ENCODE results near the gene NDUFA13.

The NDUFA13 gene

DNA sequence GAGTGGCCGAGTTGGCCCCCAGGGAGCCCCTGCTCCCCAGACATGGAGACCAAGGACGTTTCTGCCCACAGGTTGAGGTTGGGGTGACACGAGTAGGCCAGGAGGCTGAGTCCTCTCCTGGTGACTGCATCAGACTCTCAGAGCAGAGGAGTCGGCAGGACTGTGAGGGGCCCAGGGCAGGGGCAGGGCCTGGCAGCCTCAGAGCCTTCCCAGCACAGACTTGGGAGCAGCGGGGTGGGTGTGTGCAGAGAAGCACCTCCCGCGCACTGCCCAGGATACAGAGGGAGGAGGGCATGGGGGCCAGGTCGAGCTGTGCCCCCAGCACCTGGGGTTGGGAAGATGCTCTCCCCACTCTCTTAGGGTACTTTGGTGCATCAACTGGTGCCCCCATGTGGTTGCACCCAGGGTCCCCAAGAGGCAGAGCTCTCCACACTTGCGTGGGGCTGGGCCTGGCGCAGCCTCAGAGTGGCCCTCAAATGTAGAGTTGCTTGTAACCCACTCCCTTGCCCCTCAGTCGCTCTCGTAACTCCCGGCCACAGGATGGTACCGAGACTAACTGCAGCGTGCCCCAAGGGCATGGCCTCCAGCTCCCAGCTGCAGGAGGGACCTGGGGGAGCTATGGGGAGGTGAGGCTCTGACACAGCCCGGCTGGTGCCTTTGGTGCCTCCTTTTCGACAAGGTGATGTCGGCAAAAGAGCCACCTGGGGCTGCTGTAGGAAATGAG, 16.6 kb upstream of the NDUFA13 start:
- Mint-ChIP-seq H3K27me3 (no peaks in the 10 kb centered on the region), H3K4me3 (no peak overlapping the region), H3K9me3 (no peaks in the 10 kb centered on the region), H3K4me1 (ENCODE audit: low read depth) (no peaks in the 10 kb centered on the region), H3K36me3 (ENCODE audit: low read depth) (peaks cover 46% of the 10 kb centered on the region), H3K27ac (no peak overlapping the region)

DNA sequence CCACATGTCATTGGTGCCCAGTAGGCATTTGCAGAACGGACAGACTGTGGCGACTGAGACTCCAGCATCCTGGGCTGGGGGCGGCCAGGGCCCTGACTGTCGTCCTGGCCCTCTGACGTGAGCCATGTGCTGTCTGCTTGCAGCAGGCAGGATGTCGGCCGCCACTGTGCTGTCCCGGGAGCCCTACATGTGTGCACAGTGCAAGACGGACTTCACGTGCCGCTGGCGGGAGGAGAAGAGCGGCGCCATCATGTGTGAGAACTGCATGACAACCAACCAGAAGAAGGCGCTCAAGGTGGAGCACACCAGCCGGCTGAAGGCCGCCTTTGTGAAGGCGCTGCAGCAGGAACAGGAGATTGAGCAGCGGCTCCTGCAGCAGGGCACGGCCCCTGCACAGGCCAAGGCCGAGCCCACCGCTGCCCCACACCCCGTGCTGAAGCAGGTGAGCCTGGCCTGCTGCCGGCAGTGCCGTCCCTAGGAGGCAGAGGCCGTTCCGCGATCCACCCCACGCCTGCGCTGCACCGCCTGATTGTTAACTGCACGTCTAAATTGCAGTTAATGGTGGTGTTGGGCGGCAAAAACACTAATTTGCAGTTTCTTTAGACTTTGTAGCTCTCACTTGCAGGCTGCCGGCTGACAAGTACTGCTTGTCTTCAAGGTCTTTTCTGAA, 14.9 kb upstream of the NDUFA13 start:
- Mint-ChIP-seq H3K36me3 (ENCODE audit: low read depth) (peaks cover 40% of the 10 kb centered on the region), H3K9me3 (no peaks in the 10 kb centered on the region), H3K4me1 (ENCODE audit: low read depth) (no peaks in the 10 kb centered on the region), H3K27me3 (no peaks in the 10 kb centered on the region), H3K27ac (no peak overlapping the region), H3K4me3 (no peak overlapping the region)

DNA sequence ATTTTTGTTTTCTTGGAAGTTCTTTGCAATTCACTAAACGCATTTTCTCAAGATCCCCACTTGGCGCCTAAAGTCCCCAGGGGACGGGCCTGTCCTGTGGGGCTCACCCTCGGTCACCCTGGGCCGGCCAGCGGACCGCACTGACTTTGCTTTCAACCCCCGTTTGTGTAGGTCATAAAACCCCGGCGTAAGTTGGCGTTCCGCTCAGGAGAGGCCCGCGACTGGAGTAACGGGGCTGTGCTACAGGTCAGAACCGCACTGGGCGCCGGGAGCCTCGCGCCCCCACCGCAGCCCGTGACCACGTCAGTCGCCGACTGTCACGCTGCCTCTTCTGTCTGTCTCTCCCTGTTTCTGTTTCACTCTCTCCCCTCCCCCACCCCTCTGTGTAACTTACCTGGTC, 14.2 kb upstream of the NDUFA13 start:
- Mint-ChIP-seq H3K4me1 (ENCODE audit: low read depth) (no peaks in the 10 kb centered on the region), H3K9me3 (no peaks in the 10 kb centered on the region), H3K27ac (no peak overlapping the region), H3K36me3 (ENCODE audit: low read depth) (peaks cover 41% of the 10 kb centered on the region), H3K27me3 (no peaks in the 10 kb centered on the region), H3K4me3 (no peak overlapping the region)

DNA sequence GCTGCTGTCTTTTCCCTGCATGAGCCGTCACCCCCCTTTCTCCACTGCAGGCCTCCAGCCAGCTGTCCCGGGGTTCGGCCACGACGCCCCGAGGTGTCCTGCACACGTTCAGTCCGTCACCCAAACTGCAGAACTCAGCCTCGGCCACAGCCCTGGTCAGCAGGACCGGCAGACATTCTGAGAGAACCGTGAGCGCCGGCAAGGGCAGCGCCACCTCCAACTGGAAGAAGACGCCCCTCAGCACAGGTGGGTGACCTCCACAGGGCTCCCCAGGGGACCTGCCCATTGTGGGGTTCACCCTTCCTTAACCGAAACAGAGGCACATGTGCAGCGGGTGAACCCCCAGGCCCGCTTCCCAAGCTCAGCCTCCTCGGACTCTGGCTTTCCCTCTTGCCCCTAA, 13.7 kb upstream of the NDUFA13 start:
- no peaks in the 10 kb centered on the region for H3K27me3 Mint-ChIP-seq
- no peak overlapping the region for H3K27ac Mint-ChIP-seq
- no peak overlapping the region for H3K4me3 Mint-ChIP-seq
- peaks cover 43% of the 10 kb centered on the region for H3K36me3 Mint-ChIP-seq (ENCODE audit: low read depth)
- H3K9me3 Mint-ChIP-seq, result no peaks in the 10 kb centered on the region
- H3K4me1 Mint-ChIP-seq (ENCODE audit: low read depth), result no peaks in the 10 kb centered on the region

DNA sequence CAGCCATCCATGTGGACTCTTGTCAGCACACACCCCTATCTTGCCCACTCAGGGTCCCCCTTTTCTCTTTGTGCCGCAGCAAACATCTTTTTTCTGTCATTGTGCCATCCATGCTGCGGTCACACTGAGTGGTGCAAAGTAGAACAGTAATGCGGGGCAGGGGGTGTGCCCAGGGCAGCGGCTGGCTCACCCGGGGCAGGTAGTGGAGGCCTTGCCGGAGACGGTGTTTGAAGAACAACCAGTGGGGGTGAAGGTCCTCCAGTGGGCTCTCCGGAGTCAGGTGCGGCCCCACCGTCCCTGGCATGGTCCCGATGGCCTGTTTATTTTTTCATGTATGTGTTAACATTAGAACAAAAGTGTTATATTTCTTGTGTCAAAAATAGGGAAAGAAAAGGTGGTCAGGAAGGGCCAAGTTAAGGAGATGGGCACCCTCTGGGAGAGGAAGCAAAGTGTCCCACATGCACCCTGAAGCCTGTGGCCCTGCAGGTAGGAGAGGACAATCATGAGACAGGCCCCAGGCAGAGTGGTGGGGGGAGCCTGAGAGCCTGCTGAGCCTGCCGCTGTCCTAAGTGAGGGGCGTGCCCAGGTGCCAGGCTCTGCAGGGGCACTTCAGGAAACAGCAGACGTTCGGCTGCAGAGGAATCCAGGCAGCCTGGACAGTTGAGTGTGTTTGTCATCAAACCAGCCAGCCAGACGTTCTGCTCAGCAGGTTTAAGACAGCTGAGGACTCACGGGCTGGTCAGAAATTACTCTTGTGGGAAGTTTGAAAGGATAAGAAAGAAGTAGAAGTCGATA, 13.0 kb upstream of the NDUFA13 start:
- Mint-ChIP-seq H3K9me3 (no peaks in the 10 kb centered on the region), H3K4me3 (no peak overlapping the region), H3K36me3 (ENCODE audit: low read depth) (peaks cover 49% of the 10 kb centered on the region), H3K27ac (no peak overlapping the region), H3K4me1 (ENCODE audit: low read depth) (no peaks in the 10 kb centered on the region), H3K27me3 (no peaks in the 10 kb centered on the region)

DNA sequence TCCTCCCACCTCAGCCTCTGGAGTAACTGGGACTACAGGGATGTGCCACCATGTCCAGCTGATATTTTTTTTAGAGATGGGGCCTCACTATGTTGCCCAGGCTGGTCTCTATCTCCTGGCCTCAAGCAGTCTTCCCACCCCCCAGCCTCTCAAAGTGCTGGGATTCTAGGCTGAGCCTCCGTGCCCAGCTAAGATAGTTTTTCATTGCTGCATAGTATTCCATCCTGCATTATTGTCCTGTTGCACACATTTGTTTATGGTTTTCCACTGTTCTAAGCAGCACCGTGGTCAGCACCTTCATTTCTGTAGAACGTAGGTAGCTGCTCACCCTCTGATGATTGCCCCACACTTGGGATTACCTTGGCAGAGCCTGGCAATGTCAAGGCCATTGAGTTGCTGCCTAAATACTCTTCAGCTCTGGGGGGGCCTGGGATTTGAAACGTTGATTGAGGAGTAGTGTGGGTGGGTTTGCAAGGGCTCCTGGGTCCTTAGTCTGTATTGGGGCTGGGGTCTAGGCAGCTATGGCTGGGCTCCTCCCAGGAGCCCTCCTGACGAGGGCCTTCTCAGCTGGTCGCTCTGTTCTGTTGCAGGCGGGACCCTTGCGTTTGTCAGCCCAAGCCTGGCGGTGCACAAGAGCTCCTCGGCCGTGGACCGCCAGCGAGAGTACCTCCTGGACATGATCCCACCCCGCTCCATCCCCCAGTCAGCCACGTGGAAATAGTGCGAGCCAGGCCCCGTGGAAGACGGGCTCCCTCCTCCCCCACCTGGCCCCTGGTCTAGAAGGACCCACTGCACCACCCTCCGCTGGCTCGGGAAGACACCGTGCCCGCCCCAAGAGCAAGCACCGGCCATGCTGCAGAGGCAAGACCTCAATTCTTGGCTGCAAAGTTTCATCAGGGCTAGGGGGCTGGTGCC, 11.0 kb upstream of the NDUFA13 start:
- peaks cover 43% of the 10 kb centered on the region for H3K36me3 Mint-ChIP-seq (ENCODE audit: low read depth)
- no peak overlapping the region for H3K4me3 Mint-ChIP-seq
- no peaks in the 10 kb centered on the region for H3K9me3 Mint-ChIP-seq

DNA sequence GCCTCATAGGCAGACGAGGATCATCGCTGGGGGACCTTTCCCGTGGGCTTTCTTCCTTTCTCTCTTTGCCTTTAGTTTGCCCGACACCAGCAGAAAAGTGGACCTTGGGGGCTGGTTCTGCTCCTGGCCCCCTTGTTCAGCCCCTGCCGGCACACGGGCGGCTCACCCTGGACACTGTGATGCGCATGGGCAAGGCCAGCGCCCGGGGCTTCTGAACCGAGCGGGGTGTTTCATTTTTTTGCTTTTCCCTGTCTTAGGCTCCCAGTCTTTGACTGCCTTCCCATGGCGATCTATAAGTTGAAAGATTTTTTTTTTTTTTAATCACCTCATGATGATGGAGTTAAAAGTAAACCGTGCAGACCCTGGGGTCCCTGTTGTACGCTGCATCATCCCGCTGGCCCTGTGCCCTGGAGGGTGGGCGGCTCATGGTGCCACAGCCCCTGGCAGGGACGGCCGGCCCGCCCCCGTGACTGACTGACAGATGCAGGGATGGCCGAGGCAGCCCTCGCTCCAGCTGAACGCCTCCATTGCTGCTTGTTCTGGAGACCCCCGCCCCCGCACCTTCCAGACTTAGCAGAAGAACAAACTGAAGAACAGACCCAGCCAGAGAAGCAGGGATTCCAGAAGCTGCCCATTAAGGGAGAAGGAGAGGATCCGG, 10.2 kb upstream of the NDUFA13 start:
- no peak overlapping the region for H3K4me3 Mint-ChIP-seq
- no peak overlapping the region for H3K27ac Mint-ChIP-seq
- H3K27me3 Mint-ChIP-seq, result no peaks in the 10 kb centered on the region
- H3K36me3 Mint-ChIP-seq (ENCODE audit: low read depth), result peaks cover 43% of the 10 kb centered on the region
- no peaks in the 10 kb centered on the region for H3K4me1 Mint-ChIP-seq (ENCODE audit: low read depth)
- H3K9me3 Mint-ChIP-seq, result no peaks in the 10 kb centered on the region

More for the DNA sequence above, 11.0 kb upstream of the NDUFA13 start:
- Mint-ChIP-seq H3K4me1 (ENCODE audit: low read depth) (no peaks in the 10 kb centered on the region), H3K27me3 (no peaks in the 10 kb centered on the region), H3K27ac (no peak overlapping the region)

DNA sequence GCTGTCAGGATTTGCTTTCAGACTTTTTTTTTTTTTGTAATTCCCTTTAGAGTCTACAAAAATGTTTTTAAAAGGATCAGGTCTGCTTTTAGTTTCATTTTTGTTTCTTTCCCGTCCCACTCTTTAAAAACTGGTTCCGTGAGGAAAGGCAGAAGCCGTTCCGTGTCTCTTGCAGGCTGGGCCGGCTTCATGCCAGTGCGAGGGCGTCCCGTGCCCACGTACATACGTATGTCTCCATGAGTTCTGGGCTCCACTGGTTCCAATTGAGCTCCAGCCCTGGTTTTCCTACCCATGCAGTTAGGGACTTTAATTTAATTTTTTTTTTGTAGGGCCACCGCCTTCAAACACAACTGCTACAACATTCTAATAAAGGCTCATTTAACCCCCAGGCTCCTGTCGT, 9.4 kb upstream of the NDUFA13 start:
- no peaks in the 10 kb centered on the region for H3K4me1 Mint-ChIP-seq (ENCODE audit: low read depth)
- no peaks in the 10 kb centered on the region for H3K9me3 Mint-ChIP-seq
- H3K27ac Mint-ChIP-seq, result peak overlapping the region; percentile 67
- H3K36me3 Mint-ChIP-seq (ENCODE audit: low read depth), result peaks cover 43% of the 10 kb centered on the region
- no peaks in the 10 kb centered on the region for H3K27me3 Mint-ChIP-seq
- no peak overlapping the region for H3K4me3 Mint-ChIP-seq

DNA sequence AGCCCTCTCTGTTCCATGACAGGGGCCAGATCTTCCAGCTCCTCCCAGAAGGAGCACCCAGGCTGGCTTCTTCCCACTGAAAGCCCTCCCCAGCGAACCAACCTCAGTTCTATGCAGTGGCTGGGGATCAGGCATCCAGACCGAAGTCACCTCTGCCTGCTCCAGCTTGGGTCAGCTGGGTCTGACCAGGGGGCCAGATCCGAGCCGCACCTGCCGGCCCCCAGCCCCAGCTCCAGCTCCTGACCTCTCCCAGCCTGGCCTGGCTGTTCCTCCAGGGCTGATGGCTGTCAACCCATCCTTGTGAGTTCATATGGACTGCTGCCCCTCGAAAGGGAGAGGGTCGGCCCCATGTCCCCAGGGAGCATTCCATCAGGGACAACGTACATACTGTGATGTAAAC, 8.7 kb upstream of the NDUFA13 start:
- Mint-ChIP-seq H3K36me3 (ENCODE audit: low read depth) (peaks cover 39% of the 10 kb centered on the region), H3K4me3 (no peak overlapping the region)

DNA sequence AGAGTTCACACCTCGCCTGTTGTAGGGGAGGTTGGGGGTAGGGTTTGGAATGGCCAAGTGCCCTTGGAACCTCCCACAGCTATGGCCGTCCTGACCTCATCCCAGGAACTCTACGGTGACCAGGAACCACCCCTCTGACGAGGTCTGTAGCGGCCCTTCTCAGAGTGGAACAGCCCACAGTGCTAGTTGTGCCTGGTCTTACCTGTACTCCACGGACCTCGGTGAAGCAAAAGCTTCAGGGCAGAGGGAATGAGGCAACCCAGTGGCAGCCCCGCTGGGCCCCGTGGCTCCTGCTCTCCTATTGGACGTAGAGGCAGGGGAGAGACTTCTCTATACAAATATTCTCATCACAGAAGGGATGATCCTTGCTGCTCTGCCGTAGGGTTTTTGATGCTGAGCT, 7.8 kb upstream of the NDUFA13 start:
- Mint-ChIP-seq H3K27me3 (no peaks in the 10 kb centered on the region), H3K36me3 (ENCODE audit: low read depth) (peaks cover 30% of the 10 kb centered on the region), H3K4me3 (no peak overlapping the region), H3K4me1 (ENCODE audit: low read depth) (no peaks in the 10 kb centered on the region), H3K27ac (no peak overlapping the region), H3K9me3 (no peaks in the 10 kb centered on the region)

More for the DNA sequence above, 8.7 kb upstream of the NDUFA13 start:
- no peaks in the 10 kb centered on the region for H3K27me3 Mint-ChIP-seq
- H3K4me1 Mint-ChIP-seq (ENCODE audit: low read depth), result no peaks in the 10 kb centered on the region
- H3K9me3 Mint-ChIP-seq, result no peaks in the 10 kb centered on the region
- H3K27ac Mint-ChIP-seq, result no peak overlapping the region

DNA sequence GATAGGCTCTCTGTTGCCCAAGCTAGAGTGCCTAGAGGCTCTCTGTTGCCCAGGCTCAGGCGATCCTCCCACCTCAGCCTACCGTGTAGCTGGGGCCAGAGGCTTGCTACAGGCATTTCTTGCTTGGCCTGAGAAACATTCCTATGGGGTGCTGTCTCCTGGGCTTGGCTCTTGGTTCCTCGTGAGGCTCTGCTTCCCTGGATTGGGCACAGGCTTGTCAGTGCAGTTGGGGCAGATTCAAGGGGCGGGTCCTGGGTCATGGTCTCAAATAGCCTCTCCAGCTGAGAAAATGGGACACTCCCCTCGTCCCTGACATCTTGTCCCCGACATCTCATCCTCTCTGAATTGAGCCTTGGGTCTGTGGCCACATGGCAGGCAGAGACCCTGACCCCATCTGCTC, 5.6 kb upstream of the NDUFA13 start:
- no peak overlapping the region for H3K4me3 Mint-ChIP-seq
- no peaks in the 10 kb centered on the region for H3K9me3 Mint-ChIP-seq
- peaks cover 15% of the 10 kb centered on the region for H3K36me3 Mint-ChIP-seq (ENCODE audit: low read depth)
- H3K4me1 Mint-ChIP-seq (ENCODE audit: low read depth), result no peaks in the 10 kb centered on the region
- no peak overlapping the region for H3K27ac Mint-ChIP-seq
- H3K27me3 Mint-ChIP-seq, result no peaks in the 10 kb centered on the region

DNA sequence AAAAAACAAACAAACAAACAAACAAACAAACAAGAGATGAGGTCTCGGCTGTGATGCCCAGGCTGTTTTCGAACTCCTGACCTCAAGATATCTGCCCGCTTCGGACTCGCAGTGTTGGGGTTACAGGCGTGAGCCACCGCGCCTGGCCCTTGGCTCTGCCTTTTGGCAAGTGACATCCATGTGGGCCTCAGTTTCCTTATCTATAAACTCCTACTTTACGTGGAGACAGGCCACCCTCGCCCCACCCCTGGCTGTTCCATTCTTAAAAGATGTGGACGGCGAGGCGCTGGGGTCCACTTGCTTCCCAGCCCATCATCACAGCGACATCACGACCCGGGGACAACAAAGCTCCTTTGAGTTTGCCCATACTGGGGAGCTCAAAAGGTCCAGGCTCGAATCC, 2.3 kb upstream of the NDUFA13 start:
- Mint-ChIP-seq H3K9me3 (no peaks in the 10 kb centered on the region), H3K36me3 (ENCODE audit: low read depth) (no peaks in the 10 kb centered on the region), H3K27me3 (no peaks in the 10 kb centered on the region), H3K4me1 (ENCODE audit: low read depth) (peaks cover 17% of the 10 kb centered on the region), H3K27ac (no peak overlapping the region), H3K4me3 (no peak overlapping the region)

DNA sequence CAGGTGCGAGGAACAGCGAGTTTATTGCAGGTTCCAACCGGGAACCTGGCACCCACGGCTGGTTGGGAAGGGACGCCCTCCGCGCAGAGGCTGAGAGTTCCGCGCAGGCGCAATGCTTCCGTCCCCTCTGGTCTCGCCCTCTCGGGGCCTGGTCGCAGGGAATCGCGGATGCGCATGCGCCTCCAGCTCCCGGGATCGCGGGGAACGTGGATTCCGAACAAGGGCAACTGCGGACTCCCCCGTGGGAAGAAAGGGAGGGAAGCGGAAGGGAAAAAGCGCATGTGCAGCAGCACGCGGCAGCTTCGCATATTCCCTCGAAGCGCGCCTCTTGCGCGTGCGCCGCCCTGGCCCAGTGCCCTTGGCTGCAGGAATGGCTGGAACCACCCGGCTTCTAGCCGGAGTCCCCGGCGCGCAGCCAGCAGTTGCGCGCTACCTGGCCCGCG, 1.8 kb upstream of the NDUFA13 start:
- Mint-ChIP-seq H3K9me3 (no peaks in the 10 kb centered on the region), H3K27me3 (no peaks in the 10 kb centered on the region), H3K4me3 (peak overlapping the region; percentile 23), H3K27ac (no peak overlapping the region), H3K4me1 (ENCODE audit: low read depth) (peaks cover 20% of the 10 kb centered on the region), H3K36me3 (ENCODE audit: low read depth) (peaks cover 3% of the 10 kb centered on the region)
